ENCODE measurements around the gene SLC10A2.

Gene SLC10A2

DNA sequence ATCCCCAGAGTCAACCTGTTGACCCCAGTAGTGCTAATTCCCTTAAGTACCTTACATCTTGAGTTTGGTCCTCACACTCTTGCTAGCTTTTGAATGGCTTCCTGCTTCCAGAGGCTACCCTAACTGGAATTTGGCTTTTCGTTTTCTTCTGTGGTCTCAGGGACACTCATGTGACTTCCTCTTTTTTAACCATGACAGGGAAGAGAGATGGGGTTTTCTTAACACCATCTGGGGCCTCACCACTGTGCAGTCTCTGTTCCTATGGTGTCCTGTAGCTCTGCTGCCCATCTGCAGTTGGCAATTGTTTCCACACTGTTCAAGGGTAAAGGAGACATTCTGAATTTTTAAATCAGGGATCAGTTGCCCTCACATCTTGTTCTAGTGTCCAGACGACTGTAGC, 66.7 kb downstream of the SLC10A2 start:
- H3K4me1 ChIP-seq (ENCODE audit: control insufficient read depth, insufficient read depth, low read length): no peaks in the 10 kb centered on the region
- H3K27ac ChIP-seq (ENCODE audit: insufficient read depth, low read depth, low read length, poor library complexity, severe bottlenecking): no peak overlapping the region
- H3K9me3 ChIP-seq (ENCODE audit: control insufficient read depth, low read length): no peaks in the 10 kb centered on the region
- H3K36me3 ChIP-seq (ENCODE audit: control insufficient read depth, insufficient read depth, low read length): no peaks in the 10 kb centered on the region
- 91% methylated on average over 2 of the region's 2 CpGs for WGBS, 2 experiments
- H3K27me3 ChIP-seq (ENCODE audit: control insufficient read depth, insufficient read depth, low read length, poor library complexity, severe bottlenecking): no peaks in the 10 kb centered on the region
- H3K4me3 ChIP-seq (ENCODE audit: insufficient read depth, low read depth, low read length): no peak overlapping the region

All from ectodermal cell (in vitro differentiated cells).